ENCODE data around the gene DPH6. TPM values are rescaled to one million over a fixed set of nuclear protein-coding genes. Genes with fewer than 3 reads are reported as not detected.
A peak's percentile ranks its signal among the peaks of the same experiment; 100 is the strongest.

Gene DPH6
- total and polyA plus RNA-seq, 8 donors = 9.8 to 19.1 (median 13.7) TPM

DNA sequence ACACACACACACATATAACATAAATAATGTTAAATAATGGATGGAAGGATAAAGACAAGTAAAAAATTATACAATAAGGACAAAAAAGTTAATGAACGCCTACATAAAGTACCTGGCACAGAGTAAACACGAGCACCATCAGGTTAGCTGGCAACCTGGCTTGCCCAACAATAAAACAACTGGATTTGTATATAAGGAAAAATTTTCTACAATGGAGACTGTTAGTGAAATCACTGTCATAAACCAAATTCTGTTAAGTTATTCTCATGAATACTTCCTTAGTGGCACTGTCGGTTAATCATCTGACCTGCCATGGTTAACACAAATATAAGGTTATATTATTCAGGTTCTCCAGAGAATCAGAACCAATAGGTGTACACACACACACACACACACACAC is 54.8 kb downstream of the DPH6 start:
- no peak for DNase-seq
- TF ChIP-seq, protein P1, sequence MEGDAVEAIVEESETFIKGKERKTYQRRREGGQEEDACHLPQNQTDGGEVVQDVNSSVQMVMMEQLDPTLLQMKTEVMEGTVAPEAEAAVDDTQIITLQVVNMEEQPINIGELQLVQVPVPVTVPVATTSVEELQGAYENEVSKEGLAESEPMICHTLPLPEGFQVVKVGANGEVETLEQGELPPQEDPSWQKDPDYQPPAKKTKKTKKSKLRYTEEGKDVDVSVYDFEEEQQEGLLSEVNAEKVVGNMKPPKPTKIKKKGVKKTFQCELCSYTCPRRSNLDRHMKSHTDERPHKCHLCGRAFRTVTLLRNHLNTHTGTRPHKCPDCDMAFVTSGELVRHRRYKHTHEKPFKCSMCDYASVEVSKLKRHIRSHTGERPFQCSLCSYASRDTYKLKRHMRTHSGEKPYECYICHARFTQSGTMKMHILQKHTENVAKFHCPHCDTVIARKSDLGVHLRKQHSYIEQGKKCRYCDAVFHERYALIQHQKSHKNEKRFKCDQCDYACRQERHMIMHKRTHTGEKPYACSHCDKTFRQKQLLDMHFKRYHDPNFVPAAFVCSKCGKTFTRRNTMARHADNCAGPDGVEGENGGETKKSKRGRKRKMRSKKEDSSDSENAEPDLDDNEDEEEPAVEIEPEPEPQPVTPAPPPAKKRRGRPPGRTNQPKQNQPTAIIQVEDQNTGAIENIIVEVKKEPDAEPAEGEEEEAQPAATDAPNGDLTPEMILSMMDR (IDR thresholded peaks at IDR 0.05) = no peak
- ATAC-seq = no peak
- H3K27me3 ChIP-seq = no peaks in the 10 kb centered on the region
- peaks cover 0 to 12% of the 10 kb centered on the region in 2 donors for H3K36me3 ChIP-seq
- no peak overlapping the region for H3K27ac ChIP-seq
- H3K4me3 ChIP-seq = no peak overlapping the region
- H3K9me3 ChIP-seq = peaks cover 0 to 23% of the 10 kb centered on the region in 2 donors
- intact Hi-C loops (cut with DNase I) = no loop called here
- H3K4me1 ChIP-seq = no peaks in the 10 kb centered on the region

DNA sequence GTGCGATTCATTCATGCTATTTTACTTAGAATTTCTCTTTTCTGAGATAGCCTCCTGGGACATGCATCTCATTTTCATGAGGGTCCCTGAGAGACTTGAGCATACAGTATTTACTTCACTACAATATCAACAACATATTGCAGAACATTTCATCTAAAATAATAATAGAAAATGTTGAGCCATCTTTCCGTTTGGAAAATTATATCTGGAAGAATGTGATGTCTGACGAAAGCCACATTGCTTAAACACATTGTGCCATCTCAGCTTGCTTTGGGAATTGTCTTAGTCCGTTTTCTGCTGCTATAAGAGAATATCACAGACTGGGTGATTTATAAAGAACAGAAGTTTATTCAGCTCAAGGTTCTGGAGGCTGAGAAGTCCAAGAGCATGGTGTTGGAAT is 55.5 kb downstream of the DPH6 start:
- H3K4me3 ChIP-seq = no peak overlapping the region
- peaks cover 0 to 26% of the 10 kb centered on the region in 2 donors for H3K9me3 ChIP-seq
- H3K4me1 ChIP-seq = no peaks in the 10 kb centered on the region
- ATAC-seq (no peak), DNase-seq (peak in 1 of 4 donors; percentile 18)
- H3K27ac ChIP-seq = no peak overlapping the region
- peaks cover 0 to 12% of the 10 kb centered on the region in 2 donors for H3K36me3 ChIP-seq
- TF ChIP-seq, protein P1 (IDR thresholded peaks at IDR 0.05) = no peak
- intact Hi-C loops (cut with DNase I) = no loop called here
- H3K27me3 ChIP-seq = no peaks in the 10 kb centered on the region

- ATAC-seq = no peak
- intact Hi-C loops (cut with DNase I) = no loop called here
- peaks cover 0 to 26% of the 10 kb centered on the region in 2 donors for H3K9me3 ChIP-seq
These were observed 58.5 kb downstream of the DPH6 start for GRCh38 chr15:35487417-35487816.

DNA sequence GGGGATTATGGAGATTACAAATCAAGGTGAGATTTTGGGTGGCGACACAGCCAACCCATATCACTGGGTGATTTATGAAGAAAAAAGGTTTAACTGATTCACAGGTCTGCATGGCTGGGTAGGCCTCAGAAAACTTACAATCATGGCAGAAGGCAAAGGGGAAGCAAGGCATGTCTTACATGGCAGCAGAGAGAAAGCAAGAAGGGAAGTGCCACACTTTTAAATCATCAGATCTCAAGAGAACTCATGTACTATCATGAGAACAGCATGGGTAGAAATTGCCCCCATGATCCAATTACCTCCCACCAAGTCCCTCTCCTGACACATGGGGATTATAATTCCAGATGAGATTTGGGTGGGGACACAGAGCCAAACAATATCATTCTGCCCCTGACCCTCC is 59.7 kb downstream of the DPH6 start:
- Histone ChIP-seq H3K4me1 (no peaks in the 10 kb centered on the region), H3K9me3 (peaks cover 0 to 26% of the 10 kb centered on the region in 2 donors), H3K27me3 (no peaks in the 10 kb centered on the region), H3K36me3 (peaks cover 0 to 12% of the 10 kb centered on the region in 2 donors), H3K27ac (no peak overlapping the region), H3K4me3 (no peak overlapping the region)
- TF ChIP-seq, protein P1 (IDR thresholded peaks at IDR 0.05) = no peak
- ATAC-seq = no peak
- DNase-seq = no peak
- intact Hi-C loops (cut with DNase I) = no loop called here

More at GRCh38 chr15:35487417-35487816, 58.5 kb downstream of the DPH6 start:
- Histone ChIP-seq H3K27me3 (no peaks in the 10 kb centered on the region), H3K36me3 (peaks cover 0 to 12% of the 10 kb centered on the region in 2 donors), H3K4me3 (no peak overlapping the region), H3K4me1 (no peaks in the 10 kb centered on the region), H3K27ac (no peak overlapping the region)
- DNase-seq = no peak
- TF ChIP-seq, protein P1 (IDR thresholded peaks at IDR 0.05) = no peak

DNA sequence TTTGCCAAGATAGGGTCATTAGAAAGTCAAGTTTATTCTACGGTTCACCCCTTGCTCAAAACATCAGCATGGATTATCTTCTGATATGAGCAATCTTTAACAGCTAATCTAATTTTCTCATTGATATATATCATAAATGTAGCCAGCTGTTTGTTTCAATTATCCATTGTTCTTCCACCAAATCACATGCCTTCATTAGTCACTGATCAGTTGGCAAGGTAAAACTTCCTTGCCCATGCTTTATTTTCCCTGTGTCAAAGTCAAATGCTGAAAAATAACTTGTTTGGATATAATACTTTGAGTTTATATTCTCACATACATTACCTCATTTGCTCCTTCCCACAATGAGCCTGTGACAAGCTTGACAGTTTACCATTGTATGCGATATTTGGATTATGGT is 60.6 kb downstream of the DPH6 start:
- Histone ChIP-seq H3K27me3 (no peaks in the 10 kb centered on the region), H3K27ac (no peak overlapping the region), H3K36me3 (peaks cover 0 to 12% of the 10 kb centered on the region in 2 donors), H3K4me1 (no peaks in the 10 kb centered on the region), H3K9me3 (peaks cover 0 to 26% of the 10 kb centered on the region in 2 donors), H3K4me3 (no peak overlapping the region)
- ATAC-seq (no peak), DNase-seq (no peak)
- intact Hi-C loops (cut with DNase I) = no loop called here
- TF ChIP-seq, protein P1 (IDR thresholded peaks at IDR 0.05) = no peak

Measured in left lung (tissue), 10 donors.